HG02885 (cell line): ENCODE measurements around the gene FILIP1.
"Not testable (repeated sequence)": the region's sequence is repeated elsewhere in the genome, so short reads cannot be mapped to it uniquely, and the experiment has no call there.

ENCODE experiments used
- ATAC-seq: cut with Tn5 transposase; IDR thresholded peaks from one replicate; pipeline ENCODE4 v1.9.1; 2021; ENCODE audit warnings: mild to moderate bottlenecking; ENCODE audit not compliant: unreplicated experiment, poor library complexity

The FILIP1 gene

DNA sequence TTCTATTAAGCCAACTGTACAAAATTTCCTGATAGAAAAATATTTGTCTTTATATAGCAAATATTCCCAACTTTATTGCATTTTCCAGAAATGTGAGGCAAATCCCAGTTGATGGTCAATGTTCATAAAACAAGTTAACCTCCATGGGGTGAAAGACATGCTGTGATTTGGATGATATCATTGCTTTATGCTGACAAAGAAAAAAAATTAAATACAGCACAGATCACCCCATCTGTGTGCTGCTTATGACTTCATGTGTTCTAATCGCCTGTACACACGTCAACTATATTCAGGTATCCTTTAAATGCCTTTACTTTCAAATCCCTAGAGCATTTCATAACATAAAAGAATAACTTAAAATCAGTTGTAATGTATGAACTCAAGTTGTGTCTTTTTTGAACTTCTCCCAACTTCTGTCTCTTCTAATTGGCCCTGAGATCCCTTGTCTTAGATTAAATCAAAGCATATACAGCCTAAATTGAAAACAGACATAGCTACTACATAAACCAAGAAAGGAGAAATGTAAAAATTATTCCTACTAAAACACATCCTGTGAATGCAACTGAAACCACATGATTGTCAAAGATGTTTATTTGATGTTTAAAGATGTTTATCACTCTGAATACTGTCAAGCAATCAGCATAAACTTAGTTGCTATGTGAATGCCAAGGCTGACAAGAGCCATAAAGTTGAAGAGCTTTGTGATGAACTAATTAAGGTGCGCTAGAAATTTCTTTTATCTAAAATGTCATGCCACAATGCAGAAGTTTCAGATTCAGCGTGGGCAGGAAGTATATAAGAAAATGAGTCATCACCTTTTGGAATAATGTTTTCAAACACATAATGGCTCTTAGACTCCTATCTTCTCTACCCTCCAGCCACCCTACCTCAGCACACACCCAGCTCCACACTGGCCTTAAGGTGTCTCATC, 68.7 kb downstream of the FILIP1 start:
- ATAC-seq, result no peak

DNA sequence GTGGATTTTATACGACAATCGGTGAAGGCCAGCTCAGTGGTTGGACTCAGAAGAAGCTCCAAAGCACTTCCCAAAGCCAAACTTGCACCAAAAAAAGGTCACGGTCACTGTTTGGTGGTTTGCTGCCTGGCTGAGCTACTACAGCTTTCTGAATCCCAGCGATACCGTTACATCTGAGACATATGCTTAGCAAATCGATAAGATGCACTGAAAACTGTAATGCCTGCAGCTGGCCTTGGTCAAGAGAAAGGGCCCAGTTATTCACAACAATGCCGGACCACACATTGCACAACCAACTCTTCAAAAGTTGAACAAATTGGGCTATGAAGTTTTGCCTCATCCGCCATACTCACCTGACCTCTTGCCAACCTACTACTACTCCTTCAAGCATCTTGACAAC, 70.2 kb downstream of the FILIP1 start:
- ATAC-seq, result no peak

DNA sequence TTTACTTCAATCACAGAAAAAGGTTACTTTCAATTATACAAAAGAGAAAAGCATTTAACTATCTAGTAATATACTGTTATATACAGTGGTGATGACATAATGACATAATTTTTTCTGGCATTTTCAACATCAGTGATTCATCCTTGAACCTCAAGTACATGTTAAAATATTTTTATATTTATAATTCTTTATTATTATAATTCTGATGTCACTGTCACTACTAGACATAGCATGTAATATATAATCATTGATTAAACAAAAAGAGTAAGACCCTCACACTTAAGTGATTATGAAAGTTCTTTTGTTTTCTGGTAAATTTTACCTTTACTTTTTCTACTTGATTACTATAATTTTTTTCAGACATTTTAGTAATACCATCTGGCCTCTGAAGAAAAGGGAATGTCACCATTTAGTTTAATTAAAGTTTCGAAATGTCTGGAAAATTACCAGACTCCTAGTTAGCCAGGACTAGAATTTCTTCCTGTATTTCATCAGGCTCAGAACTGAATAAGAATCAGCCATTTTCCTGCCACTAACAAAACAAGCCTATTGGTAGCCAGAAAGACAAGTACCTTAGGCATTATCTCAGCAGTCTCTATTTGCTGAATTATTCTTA, 71.5 kb downstream of the FILIP1 start:
- no peak for ATAC-seq

DNA sequence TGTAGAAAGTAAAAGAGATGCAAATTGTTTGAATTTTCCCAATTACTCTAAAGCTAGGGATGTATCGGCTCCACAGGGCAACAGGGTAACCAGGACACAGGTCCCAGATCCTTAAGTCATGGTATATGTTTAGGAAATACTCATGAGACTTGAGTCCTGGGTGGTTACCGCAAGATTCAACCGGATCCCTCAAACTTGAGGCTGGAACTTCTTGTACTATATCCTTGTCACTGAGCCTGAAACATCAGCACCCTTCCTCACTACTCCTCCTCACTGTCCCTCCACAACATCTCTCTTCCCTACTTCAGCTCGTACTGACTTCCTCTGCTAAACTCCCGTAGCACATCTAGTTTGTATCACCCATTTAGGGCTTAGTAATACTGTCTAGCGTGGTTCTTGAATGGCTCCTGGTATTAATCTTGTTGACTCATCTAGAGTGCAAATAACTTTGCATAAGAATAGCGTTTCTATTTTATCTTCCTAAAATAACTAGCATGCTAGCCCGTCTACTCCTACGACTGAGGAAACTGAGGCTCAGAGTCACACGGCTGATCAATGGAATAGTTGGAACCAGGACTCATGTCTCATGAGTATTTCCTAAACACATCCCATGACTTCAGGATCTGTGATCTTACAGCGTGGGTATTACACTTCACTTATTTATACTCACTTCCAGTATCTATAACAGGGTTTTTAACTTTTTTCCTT, 72.1 kb downstream of the FILIP1 start:
- ATAC-seq, result no peak

DNA sequence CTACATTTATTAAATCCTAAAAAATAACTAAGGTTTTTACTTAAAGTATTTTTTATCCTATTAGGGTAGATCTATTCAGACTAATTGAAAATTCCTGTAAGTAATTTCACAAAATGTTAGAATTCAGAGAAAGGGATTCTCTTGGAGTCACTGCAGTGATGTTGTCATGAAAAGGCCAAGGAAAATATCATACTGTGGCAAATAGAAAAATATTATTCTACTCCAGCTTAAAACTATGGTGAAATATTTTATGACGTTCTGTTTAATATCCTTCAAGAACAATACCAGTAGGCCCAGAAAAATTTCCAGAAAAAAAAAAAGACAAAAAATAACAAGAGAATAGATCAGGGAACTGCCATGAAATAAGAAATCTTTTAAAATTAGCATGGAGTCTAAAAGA, 73.6 kb downstream of the FILIP1 start:
- no peak for ATAC-seq

DNA sequence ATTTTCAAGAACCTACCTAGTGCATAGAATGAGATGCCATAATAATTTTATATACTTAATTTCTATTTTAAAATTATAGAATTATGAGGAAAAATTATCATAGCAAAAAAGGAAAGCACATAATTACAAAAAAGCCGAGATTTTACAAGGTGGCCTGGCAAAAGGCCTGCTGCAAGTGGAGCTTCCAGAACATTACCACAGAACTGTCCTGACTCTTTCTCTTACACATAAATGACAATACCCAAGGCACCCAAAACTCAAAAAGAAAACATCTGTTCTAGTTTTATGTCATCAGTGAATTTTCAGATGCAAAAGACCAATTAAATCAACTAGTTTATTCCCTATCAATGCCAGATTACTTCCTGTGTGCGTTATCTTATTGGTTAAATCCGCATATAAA, 74.2 kb downstream of the FILIP1 start:
- ATAC-seq, result no peak

DNA sequence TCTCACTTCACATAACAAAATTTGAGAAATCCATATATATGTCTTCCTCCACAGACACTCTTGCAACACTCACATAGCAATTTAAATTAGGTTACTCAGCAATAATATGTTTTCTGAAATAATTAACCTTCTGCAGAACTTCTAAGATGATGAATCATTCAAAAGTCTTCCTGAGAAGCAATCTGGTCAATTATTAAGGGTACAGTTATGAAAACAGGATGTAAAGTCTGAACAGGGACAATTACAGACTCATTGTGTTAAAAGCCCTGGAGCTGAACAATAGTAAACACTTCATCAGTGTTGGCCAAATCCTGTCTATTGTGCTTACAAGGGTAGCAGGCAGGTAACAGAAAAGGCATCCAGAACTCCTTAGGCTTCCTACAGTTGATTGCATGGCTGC, 75.4 kb downstream of the FILIP1 start:
- no peak for ATAC-seq

DNA sequence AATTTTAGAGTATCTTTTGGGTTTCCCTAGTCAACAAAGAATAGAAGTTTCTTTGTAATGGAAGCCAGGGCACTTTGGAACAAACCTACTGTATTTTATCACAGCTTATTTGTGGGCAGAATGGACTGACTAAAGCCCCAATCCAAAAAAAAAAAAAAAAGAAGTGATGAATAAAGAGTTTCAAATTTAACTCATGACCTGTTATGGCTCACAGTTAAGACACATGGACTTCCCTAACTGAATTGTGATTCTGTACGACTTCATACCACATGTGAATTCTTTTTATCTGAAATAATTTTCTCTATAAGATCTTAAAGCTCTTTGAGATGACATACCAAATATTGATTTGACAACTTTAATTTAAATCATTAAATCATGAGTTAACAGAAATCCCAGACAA, 77.2 kb downstream of the FILIP1 start:
- no peak for ATAC-seq

DNA sequence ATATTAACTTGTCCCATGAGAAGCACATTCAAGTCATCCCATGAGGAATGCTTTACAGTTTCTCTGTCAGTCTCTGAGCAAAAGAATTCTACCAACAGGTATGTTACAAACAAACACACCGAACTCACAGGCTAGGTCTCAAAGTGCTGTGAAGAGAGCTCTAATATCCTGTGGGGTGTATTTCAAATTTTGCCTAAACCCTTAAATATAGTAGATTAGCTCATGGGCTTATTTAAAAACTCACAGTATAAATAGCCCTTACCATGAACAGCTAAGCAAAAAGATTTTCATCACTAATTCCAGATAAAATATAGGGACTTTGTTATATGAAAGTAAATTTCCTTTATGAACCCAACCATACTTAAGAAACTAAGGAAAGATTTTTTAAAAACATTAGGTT, 77.8 kb downstream of the FILIP1 start:
- ATAC-seq, result no peak

DNA sequence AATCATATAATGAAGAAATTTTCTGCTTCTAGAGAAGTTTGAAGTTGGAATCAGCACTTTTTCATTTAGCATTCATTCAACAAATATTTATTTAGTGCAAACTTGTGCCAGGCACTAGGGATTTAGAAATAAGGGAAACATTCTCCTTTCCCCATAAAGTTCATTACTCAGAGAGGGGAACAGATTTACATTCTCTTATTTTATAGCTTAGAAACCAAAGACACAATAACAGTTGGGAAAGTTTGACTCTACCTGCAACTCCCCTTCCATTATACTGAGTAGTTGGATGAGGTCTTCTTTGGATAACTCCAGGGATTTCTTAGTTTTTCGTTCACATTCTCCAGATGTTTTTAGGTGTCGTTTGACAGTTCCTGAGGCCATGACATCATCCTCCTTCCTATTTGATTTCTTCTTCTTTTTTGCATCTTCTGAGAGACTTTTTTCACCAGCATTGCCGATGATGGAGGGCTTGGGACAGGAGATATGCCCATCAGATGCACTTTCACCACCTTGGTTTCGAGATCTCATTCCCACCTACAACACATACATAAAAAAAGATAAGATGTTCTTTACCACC, 79.1 kb downstream of the FILIP1 start:
- ATAC-seq, result no peak

DNA sequence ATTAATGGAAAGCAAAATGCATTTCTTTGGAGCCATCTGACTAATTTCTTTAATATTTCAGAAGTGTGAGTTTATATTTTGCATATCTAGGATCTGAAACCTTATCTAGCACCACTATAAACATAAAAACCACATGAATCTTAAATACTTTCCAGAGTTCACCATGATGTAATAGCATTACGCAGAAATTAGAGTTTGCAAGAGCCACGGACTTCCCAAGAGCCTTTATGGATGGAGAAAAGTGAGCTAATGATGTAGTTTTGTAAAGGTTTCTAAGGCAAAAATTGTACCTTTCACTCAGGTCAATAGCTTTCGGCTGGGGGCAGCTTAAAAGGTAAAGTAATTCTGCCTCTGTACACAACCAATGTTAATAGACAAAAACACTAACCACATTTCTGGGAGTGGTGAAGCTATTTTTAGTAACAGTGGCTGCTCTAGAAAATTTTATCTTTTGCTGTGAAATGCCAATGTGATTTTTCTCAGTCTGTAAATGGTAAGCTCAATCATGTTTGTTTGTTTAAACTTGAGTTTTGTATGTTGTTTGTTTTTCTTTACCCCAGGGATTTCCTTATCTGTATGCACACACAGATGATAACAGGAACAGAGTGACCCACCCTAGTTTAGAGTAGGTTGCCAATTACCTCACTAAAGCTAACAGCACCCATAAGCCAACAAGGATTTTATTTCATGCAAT, 80.5 kb downstream of the FILIP1 start:
- ATAC-seq, result no peak

DNA sequence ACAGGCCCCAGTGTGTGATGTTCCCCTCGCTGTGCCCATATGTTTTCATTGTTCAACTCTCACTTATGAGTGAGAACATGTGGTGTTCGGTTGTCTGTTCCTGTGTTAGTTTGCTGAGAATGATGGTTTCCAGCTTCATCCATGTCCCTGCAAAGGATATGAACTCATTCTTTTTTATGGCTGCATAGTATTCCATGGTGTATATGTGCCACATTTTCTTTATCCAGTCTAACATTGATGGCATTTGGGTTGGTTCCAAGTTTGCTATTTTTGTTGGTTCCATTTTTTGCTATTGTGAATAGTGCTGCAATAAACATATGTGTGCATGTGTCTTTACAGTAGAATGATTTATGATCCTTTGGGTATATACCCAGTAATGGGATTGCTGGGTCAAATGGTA, 83.0 kb downstream of the FILIP1 start:
- not testable (repeated sequence) for ATAC-seq

DNA sequence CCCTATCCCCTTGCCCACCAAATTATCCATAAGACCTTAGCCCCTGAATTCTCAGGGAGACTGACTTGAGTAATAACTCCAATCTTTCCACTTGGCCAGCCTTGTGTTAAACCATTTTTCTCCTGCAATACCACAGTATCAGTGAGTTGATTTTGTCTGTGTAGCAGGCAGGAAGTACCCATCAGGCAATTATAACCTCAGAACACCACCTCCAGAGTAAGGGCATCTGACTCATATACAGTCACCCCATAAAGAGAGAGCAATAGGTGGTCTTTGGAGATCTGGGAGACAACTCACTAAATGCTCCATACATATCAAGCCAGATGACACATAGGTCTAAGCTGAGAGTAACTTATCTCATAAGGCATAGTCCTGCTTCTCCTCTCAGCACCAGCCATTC, 83.7 kb downstream of the FILIP1 start:
- ATAC-seq, result no peak

DNA sequence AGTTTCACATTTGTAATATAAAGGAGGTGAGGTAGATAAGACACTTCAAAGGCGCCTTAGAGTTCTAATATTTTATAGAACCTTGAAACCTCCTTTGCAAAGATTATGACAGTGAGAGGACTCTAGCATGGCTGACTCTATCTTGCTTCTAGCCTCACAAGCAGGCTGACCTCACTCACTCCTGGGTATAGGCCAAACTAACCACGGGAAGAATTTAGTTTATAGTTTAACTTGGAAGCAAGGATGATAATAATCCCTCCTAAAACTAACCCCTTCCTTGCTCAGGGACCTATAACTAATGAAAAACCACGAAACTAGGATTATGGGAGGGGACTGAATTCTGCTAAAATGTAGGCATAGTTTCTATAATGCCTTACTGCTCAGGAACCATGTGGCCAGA, 84.3 kb downstream of the FILIP1 start:
- no peak for ATAC-seq

DNA sequence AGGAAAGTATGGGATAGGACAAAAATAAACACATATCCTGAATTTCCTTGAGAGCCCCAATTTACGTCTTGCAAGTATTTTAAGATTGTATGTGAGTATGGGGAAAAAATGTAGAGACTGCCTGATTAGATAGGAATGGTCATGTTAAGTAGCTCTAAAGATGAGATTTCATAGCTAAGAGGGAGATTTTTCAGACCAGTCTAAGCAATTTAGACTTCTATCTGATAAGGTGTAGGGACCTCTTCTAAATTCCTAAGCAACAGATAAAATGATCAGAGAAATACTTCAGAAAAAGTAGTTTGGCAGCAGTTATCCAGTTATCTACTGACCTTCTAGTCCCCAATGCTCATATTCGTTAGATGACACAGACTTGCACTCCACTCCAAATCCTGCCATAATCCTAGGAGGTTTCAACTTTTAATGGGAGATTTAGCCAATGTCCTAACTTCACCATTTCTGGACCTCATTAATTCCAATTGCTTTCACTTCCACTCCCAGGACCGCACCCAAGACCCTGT, 90.0 kb downstream of the FILIP1 start:
- ATAC-seq, result no peak

DNA sequence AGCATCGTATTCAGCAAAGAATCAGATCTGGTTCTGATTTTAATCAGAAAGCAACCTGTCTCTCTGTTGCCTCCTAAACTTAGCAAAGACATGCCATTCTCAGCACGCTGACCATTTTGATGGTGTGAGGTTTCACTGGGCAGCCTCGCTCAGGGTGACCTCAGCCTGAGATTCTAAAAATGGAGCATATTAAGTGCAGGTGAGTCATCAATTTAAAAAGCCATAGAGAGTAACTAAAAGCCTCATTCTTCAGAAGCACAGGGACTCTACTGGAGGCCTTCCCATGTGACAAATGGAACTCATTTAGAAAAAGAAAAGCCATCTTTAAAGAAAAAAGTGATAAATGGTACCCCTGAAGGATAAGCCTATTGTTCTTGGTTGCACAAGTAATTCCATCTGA, 91.3 kb downstream of the FILIP1 start:
- ATAC-seq, result no peak

DNA sequence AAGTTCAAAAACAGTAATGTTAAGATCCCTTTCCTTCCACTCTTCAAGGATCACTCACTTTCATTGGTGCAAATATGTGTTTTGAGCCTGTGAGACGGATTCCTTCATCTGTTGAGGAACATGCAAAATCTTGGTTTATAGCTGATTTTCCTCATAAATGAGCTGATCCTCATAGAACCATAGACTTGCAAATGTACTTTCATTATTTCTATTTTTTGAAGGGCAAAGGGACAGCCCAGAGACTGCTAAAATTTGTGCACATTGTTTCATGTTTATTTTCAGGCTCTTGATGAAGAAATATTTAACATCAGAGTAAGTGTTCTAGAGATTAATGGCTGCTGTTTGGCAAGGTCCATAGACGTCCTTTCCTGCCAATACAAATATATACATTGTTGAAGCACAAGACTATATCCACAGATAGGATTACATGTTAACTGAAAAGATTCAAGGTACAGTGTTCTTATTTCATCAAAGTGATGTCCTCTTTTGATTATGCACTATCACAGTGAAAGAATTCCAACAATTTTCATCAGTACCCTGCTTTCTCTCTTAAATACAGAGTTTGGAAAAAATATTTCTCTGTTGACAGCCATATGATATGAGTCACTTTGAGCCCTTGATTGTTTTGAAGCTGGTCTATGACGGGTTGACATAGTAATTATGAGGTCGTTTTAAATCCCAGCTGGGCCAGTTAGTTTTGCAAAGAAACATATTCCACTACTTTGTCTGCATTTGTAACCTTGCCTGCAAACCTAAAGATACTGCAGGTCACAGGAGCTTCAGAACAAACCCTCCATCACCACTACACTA, 95.7 kb downstream of the FILIP1 start:
- no peak for ATAC-seq

DNA sequence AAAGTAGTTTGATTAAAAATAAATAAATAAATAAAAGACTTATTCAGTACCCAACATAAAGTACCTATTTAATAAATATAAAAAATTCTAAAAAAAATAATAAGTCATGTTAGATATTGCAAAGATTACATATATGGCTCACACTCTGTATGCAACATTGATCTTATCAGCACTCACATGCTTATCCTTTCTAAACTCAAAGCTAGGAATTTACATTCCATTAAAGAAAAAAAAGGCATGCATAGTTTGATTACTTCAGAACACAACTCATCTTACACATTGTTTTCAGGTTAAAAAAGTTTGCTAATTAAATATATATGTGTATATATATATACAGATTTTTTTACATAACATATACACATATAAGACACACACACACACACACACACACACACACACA, 96.4 kb downstream of the FILIP1 start:
- no peak for ATAC-seq

DNA sequence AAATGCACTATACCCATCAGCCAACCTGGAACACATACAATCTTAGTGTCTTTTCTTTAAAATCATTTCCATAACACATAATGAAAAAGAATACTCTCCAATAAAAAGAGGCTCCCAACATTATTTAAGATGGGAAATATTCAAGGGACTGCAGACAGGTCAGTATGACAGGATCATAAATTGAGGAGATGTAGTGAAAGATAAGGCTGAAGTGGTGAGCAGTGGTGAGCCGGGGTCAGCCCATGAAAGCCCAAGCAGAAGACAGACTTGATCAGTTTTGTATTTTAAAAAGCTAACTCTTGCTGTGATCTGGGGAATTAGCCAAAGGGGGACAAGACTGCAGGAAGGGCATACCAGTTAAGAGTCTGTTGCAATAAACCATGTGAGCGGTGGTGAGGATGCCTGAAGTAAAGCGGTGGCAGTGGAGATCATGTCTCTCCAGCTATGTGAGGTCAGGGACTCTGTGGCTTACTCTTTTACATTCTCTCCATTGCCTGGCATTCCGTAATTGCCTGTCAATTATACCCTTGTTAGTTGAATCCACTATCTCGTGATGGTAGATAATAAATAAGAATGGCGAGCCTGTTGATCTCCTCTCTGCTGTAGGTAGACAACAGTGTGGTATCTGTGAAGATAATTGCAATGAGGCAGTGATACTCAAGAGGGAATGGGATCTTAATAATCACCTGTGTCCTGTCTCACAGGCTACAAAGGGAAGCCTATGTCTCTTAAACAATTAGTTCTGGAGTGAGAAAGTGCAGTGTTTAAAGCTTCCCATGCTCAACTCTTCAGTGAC, 97.4 kb downstream of the FILIP1 start:
- no peak for ATAC-seq
